22Rv1 (cell line): ENCODE data around the gene NDUFAF4.

Experiments
- ZFX ChIP-seq: fragments of 450-650 bp; IDR thresholded peaks from 2 replicates; pipeline ENCODE4 v1.6.1; 2017; ENCODE audit warnings: antibody characterized with exemption, borderline replicate concordance
- TF ChIP-seq, protein P1 (sequence below): fragments of 450-650 bp; IDR thresholded peaks from 2 replicates; pipeline ENCODE4 v1.5.1; 2017; ENCODE audit warnings: mild to moderate bottlenecking

DNA sequence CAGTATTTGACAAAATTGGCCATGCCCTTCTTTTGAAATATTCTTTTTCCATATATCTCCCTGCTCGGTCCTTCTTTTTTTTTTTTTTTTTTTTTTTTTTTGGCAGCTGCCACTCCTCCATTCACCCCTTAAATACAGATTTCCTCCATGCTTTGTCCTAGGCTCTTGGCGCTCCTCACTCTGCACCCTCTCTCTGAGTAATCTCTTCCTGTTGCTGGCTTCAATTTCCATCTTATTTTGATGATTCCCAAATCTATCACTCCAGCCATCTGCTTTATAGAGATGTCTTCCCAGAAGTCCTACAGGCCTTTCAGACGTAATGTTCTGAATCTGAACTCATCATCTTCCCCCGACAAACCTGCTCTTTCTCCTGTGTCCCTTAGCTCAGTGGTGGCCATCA, 14.1 kb upstream of the NDUFAF4 start:
- TF ChIP-seq, protein P1, sequence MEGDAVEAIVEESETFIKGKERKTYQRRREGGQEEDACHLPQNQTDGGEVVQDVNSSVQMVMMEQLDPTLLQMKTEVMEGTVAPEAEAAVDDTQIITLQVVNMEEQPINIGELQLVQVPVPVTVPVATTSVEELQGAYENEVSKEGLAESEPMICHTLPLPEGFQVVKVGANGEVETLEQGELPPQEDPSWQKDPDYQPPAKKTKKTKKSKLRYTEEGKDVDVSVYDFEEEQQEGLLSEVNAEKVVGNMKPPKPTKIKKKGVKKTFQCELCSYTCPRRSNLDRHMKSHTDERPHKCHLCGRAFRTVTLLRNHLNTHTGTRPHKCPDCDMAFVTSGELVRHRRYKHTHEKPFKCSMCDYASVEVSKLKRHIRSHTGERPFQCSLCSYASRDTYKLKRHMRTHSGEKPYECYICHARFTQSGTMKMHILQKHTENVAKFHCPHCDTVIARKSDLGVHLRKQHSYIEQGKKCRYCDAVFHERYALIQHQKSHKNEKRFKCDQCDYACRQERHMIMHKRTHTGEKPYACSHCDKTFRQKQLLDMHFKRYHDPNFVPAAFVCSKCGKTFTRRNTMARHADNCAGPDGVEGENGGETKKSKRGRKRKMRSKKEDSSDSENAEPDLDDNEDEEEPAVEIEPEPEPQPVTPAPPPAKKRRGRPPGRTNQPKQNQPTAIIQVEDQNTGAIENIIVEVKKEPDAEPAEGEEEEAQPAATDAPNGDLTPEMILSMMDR, result no peak
- TF ChIP-seq ZFX, result no peak
